ENCODE measurements around the gene SLC2A13.
A peak's percentile ranks its signal among the peaks of the same experiment; 100 is the strongest.
"Not testable (repeated sequence)": the region's sequence is repeated elsewhere in the genome, so short reads cannot be mapped to it uniquely, and the experiment has no call there.

Gene SLC2A13

DNA sequence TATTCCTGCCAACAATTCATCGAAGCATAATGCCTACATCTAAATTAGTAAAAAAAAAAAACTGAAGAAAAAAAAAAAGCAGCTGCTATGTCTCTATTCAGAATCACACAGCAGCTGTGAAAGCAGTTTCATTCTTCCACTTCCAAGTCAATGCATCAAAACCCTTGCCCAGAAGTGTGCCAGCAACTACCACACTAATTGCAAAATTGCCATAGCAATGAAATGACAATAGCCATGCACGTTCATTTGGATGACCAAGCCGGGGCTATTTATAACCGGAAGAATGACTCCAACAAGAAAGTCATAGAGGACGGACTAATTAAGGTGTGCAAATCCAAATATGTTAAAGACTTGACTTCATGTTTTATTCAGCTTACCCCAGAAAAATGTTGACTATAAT, 42.5 kb downstream of the SLC2A13 start:
- no peak overlapping the region for H3K9ac ChIP-seq (ENCODE audit: low read depth, low read length)
- H3K4me3 ChIP-seq (ENCODE audit: low read length): no peak overlapping the region
- H3K36me3 ChIP-seq (ENCODE audit: insufficient read depth, low read length): no peaks in the 10 kb centered on the region
- peak overlapping the region; percentile 10 for H3K4me2 ChIP-seq (ENCODE audit: low read length)
- no peaks in the 10 kb centered on the region for H3K27me3 ChIP-seq (ENCODE audit: control insufficient read depth, insufficient read depth, low read length)
- H3K9me3 ChIP-seq (replicated peaks; ENCODE audit: low read length): no peaks in the 10 kb centered on the region
- H3K4me1 ChIP-seq (ENCODE audit: control insufficient read depth, insufficient read depth, low read length): no peaks in the 10 kb centered on the region

GRCh38 chr12:40058721-40059190, 47.1 kb downstream of the SLC2A13 start:
- no peaks in the 10 kb centered on the region for H3K27me3 ChIP-seq (ENCODE audit: control insufficient read depth, insufficient read depth, low read length)
- no peak overlapping the region for H3K9ac ChIP-seq (ENCODE audit: low read depth, low read length)
- no peaks in the 10 kb centered on the region for H3K9me3 ChIP-seq (replicated peaks; ENCODE audit: low read length)
- no peaks in the 10 kb centered on the region for H3K36me3 ChIP-seq (ENCODE audit: insufficient read depth, low read length)
- peaks cover 11% of the 10 kb centered on the region for H3K4me1 ChIP-seq (ENCODE audit: control insufficient read depth, insufficient read depth, low read length)
- no peak overlapping the region for H3K4me2 ChIP-seq (ENCODE audit: low read length)
- H3K4me3 ChIP-seq (ENCODE audit: low read length): no peak overlapping the region

GRCh38 chr12:40056373-40056772, 49.5 kb downstream of the SLC2A13 start:
- Histone ChIP-seq H3K4me2 (ENCODE audit: low read length) (no peak overlapping the region), H3K27me3 (ENCODE audit: control insufficient read depth, insufficient read depth, low read length) (no peaks in the 10 kb centered on the region), H3K9me3 (replicated peaks; ENCODE audit: low read length) (no peaks in the 10 kb centered on the region), H3K9ac (ENCODE audit: low read depth, low read length) (no peak overlapping the region), H3K36me3 (ENCODE audit: insufficient read depth, low read length) (no peaks in the 10 kb centered on the region), H3K4me1 (ENCODE audit: control insufficient read depth, insufficient read depth, low read length) (peaks cover 11% of the 10 kb centered on the region), H3K4me3 (ENCODE audit: low read length) (no peak overlapping the region)

DNA sequence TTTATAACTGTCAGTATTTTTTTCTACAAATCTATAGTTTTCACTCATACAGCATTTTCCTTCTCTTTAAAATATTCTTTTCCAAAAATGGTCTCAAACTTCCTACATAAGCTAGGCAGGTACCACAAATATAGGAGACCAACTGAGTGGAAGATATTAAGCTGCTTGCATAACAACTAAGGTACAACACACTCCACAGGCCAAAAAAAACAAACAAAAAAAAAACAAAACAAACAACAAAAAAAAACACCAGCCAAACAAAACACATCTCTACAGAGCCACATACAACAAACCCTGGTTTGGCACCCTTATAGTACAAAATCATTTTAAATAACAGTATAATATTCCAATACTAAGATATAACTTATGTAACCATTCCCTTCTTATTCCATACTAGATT, 50.1 kb downstream of the SLC2A13 start:
- peaks cover 11% of the 10 kb centered on the region for H3K4me1 ChIP-seq (ENCODE audit: control insufficient read depth, insufficient read depth, low read length)
- no peaks in the 10 kb centered on the region for H3K36me3 ChIP-seq (ENCODE audit: insufficient read depth, low read length)
- H3K9ac ChIP-seq (ENCODE audit: low read depth, low read length): no peak overlapping the region
- no peaks in the 10 kb centered on the region for H3K27me3 ChIP-seq (ENCODE audit: control insufficient read depth, insufficient read depth, low read length)
- no peak overlapping the region for H3K4me3 ChIP-seq (ENCODE audit: low read length)
- H3K4me2 ChIP-seq (ENCODE audit: low read length): no peak overlapping the region
- no peaks in the 10 kb centered on the region for H3K9me3 ChIP-seq (replicated peaks; ENCODE audit: low read length)

- Histone ChIP-seq H3K4me2 (ENCODE audit: low read length) (peak overlapping the region; percentile 39), H3K4me3 (ENCODE audit: low read length) (no peak overlapping the region), H3K36me3 (ENCODE audit: insufficient read depth, low read length) (no peaks in the 10 kb centered on the region), H3K27me3 (ENCODE audit: control insufficient read depth, insufficient read depth, low read length) (no peaks in the 10 kb centered on the region), H3K9ac (ENCODE audit: low read depth, low read length) (no peak overlapping the region), H3K9me3 (replicated peaks; ENCODE audit: low read length) (no peaks in the 10 kb centered on the region), H3K4me1 (ENCODE audit: control insufficient read depth, insufficient read depth, low read length) (peaks cover 11% of the 10 kb centered on the region)
These were observed 50.7 kb downstream of the SLC2A13 start for GRCh38 chr12:40055228-40055579.

DNA sequence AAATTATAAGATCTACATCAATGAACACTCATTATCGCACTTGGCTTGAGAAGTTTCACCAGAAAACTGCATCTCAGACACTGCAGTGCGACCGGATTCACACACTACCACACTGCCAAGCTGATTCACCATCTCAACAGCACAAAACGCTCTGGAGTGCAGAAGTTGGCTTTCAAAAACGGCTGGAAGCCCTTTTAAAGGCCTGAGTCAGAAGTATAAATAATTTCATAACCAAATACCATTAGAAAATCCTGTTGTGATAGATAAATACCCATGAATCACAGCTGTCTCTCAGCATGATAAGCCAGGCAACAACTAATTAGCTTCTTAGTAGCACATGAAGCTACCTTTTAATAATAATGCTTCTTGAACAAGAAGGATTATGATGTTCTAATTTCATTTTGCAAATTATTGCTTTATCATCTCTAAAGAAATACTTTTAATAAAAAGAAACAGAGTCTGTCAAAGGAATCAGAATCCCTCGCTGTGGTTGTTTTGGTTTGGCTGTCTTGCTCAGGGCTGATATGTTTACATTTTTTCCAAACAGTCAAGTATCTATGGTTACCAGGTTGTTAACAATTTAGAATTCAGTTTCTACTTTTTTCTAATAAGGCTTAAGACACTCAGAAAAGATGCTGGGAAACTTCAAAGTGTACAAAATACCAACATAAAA, 51.2 kb downstream of the SLC2A13 start:
- Histone ChIP-seq H3K36me3 (ENCODE audit: insufficient read depth, low read length) (no peaks in the 10 kb centered on the region), H3K9me3 (replicated peaks; ENCODE audit: low read length) (no peaks in the 10 kb centered on the region), H3K4me2 (ENCODE audit: low read length) (peak overlapping the region; percentile 55), H3K4me1 (ENCODE audit: control insufficient read depth, insufficient read depth, low read length) (peaks cover 11% of the 10 kb centered on the region), H3K9ac (ENCODE audit: low read depth, low read length) (no peak overlapping the region), H3K4me3 (ENCODE audit: low read length) (no peak overlapping the region), H3K27me3 (ENCODE audit: control insufficient read depth, insufficient read depth, low read length) (no peaks in the 10 kb centered on the region)

- Histone ChIP-seq H3K9me3 (replicated peaks; ENCODE audit: low read length) (no peaks in the 10 kb centered on the region), H3K27me3 (ENCODE audit: control insufficient read depth, insufficient read depth, low read length) (no peaks in the 10 kb centered on the region), H3K36me3 (ENCODE audit: insufficient read depth, low read length) (no peaks in the 10 kb centered on the region), H3K4me2 (ENCODE audit: low read length) (no peak overlapping the region), H3K9ac (ENCODE audit: low read depth, low read length) (no peak overlapping the region), H3K4me1 (ENCODE audit: control insufficient read depth, insufficient read depth, low read length) (peaks cover 1% of the 10 kb centered on the region), H3K4me3 (ENCODE audit: low read length) (no peak overlapping the region)
These were observed 56.6 kb downstream of the SLC2A13 start for GRCh38 chr12:40049268-40049667.

DNA sequence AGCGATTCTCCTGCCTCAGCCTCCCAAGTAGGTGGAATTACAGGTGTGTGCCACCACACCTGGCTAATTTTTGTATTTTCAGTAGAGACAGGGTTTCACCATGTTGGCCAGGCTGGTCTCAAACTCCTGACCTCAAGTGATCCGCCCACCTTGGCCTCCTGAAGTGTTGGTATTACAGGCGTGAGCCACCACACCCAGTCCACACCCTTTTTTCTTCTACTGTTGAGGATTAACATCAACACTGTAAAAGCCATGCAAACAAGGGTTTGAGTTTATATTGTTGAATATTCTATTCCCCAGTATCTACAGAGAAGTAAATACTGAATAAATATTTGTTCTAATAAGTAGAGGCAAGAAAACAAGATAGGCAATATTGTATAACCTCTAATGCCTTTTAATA, 58.9 kb downstream of the SLC2A13 start:
- H3K9ac ChIP-seq (ENCODE audit: low read depth, low read length); H3K36me3 ChIP-seq (ENCODE audit: insufficient read depth, low read length); H3K4me3 ChIP-seq (ENCODE audit: low read length); H3K9me3 ChIP-seq (replicated peaks; ENCODE audit: low read length); H3K4me2 ChIP-seq (ENCODE audit: low read length); H3K27me3 ChIP-seq (ENCODE audit: control insufficient read depth, insufficient read depth, low read length); H3K4me1 ChIP-seq (ENCODE audit: control insufficient read depth, insufficient read depth, low read length): not testable (repeated sequence)

DNA sequence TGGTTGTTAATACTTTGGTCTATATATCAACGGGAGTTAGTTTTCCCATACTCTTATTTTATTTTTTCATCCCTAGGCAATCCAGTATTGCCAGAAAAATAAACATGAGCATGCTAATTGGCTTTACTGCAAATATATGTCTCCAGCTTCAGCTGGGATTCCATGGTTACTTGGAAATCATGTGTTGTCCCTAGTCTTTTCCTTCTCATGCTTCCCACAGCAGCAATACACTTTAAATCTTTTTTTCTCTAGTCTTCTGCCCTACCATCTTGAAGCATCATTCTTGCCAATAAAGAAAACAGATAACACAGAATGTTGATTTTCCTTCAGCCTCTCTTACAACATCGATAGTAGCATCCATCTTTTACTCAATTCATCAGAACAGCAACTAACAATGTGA, 60.2 kb downstream of the SLC2A13 start:
- Histone ChIP-seq H3K4me2 (ENCODE audit: low read length) (no peak overlapping the region), H3K27me3 (ENCODE audit: control insufficient read depth, insufficient read depth, low read length) (no peaks in the 10 kb centered on the region), H3K9me3 (replicated peaks; ENCODE audit: low read length) (no peaks in the 10 kb centered on the region), H3K4me1 (ENCODE audit: control insufficient read depth, insufficient read depth, low read length) (no peaks in the 10 kb centered on the region), H3K4me3 (ENCODE audit: low read length) (no peak overlapping the region), H3K36me3 (ENCODE audit: insufficient read depth, low read length) (no peaks in the 10 kb centered on the region), H3K9ac (ENCODE audit: low read depth, low read length) (no peak overlapping the region)

DNA sequence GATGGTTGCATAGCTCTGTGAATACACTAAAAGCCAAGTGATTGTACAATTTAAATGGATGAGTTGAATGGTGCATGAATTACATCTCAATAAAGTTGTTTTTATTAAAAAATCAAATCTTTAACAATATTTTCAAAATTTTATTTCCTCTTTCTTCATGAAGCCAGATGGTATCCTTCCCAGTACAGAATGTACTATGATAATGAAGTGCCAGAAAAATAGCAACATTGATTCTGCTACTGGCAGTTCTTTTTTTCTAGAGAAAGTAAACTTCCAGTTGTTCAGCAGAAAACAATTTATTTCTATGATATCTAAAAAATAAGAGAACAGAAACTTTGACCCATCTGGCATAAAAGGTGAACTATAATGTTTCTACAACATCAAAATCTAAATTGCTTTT, 61.5 kb downstream of the SLC2A13 start:
- H3K27me3 ChIP-seq (ENCODE audit: control insufficient read depth, insufficient read depth, low read length): no peaks in the 10 kb centered on the region
- no peak overlapping the region for H3K9ac ChIP-seq (ENCODE audit: low read depth, low read length)
- H3K9me3 ChIP-seq (replicated peaks; ENCODE audit: low read length): no peaks in the 10 kb centered on the region
- no peak overlapping the region for H3K4me3 ChIP-seq (ENCODE audit: low read length)
- no peak overlapping the region for H3K4me2 ChIP-seq (ENCODE audit: low read length)
- H3K4me1 ChIP-seq (ENCODE audit: control insufficient read depth, insufficient read depth, low read length): no peaks in the 10 kb centered on the region
- no peaks in the 10 kb centered on the region for H3K36me3 ChIP-seq (ENCODE audit: insufficient read depth, low read length)

DNA sequence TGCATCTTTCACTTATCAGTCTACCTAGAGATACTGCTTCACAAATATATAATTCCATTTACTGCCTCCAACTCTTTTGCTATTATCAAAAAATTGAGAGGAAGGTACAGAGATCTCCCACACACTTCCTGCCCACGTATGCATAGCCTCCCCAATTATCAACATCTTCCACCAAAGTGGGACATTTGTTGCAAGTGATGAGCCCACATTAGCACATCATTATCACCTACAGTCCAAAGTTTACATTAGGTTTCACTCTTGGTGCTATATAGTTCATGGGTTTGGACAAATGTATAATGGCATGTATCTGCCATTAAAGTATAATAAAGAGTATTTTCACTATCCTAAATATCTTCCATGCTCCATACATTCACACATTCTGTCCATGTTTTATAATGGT, 66.3 kb downstream of the SLC2A13 start:
- no peaks in the 10 kb centered on the region for H3K9me3 ChIP-seq (replicated peaks; ENCODE audit: low read length)

DNA sequence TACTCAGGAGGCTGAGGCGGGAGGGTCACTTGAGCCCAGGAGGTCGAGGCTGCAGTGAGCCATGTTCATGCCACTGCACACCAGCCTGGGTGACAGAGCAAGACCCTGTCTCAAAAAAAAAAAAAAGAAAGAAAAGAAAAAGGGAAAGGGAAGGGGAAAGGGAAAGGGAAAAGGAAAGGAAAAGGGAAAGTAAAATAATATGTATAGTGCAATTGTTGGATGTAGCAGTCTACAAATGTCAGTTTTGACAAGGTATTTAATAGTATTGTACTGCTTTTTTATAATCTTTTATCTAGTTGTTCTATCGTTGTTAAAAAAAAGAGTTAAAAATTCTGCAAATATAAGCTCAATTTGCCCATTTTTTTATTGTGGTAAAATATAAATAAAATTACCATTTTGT, 67.3 kb downstream of the SLC2A13 start:
- no peak overlapping the region for H3K9ac ChIP-seq (ENCODE audit: low read depth, low read length)
- no peak overlapping the region for H3K4me3 ChIP-seq (ENCODE audit: low read length)
- no peaks in the 10 kb centered on the region for H3K9me3 ChIP-seq (replicated peaks; ENCODE audit: low read length)
- H3K4me2 ChIP-seq (ENCODE audit: low read length): no peak overlapping the region
- H3K27me3 ChIP-seq (ENCODE audit: control insufficient read depth, insufficient read depth, low read length): no peaks in the 10 kb centered on the region
- H3K4me1 ChIP-seq (ENCODE audit: control insufficient read depth, insufficient read depth, low read length): no peaks in the 10 kb centered on the region
- no peaks in the 10 kb centered on the region for H3K36me3 ChIP-seq (ENCODE audit: insufficient read depth, low read length)

More for the DNA sequence above, 66.3 kb downstream of the SLC2A13 start:
- H3K4me3 ChIP-seq (ENCODE audit: low read length): no peak overlapping the region
- H3K4me2 ChIP-seq (ENCODE audit: low read length): no peak overlapping the region
- H3K36me3 ChIP-seq (ENCODE audit: insufficient read depth, low read length): no peaks in the 10 kb centered on the region
- H3K9ac ChIP-seq (ENCODE audit: low read depth, low read length): no peak overlapping the region
- H3K27me3 ChIP-seq (ENCODE audit: control insufficient read depth, insufficient read depth, low read length): no peaks in the 10 kb centered on the region
- H3K4me1 ChIP-seq (ENCODE audit: control insufficient read depth, insufficient read depth, low read length): no peaks in the 10 kb centered on the region

Measured in skeletal muscle satellite cell (primary cell).